Trophoblast cell (in vitro differentiated cells and primary cell): Measurements from ENCODE around the gene RNASEH1. TPM values are rescaled to one million over a fixed set of nuclear protein-coding genes. Genes with fewer than 3 reads are reported as not detected.
A peak's percentile ranks its signal among the peaks of the same experiment; 100 is the strongest.

Experiments used
- DNase-seq, 2 donors: peaks; one replicate each; pipeline ENCODE4 v3.0.0-alpha.2; 2016
- H2AFZ ChIP-seq: 2 replicates; pipeline ENCODE4 v1.6.1; 2013; ENCODE audit warnings: low read length, moderate library complexity, mild to moderate bottlenecking; ENCODE audit not compliant: insufficient read depth, poor library complexity
- H2AK5ac ChIP-seq: 2 replicates; pipeline ENCODE4 v1.6.1; 2013; ENCODE audit warnings: mild to moderate bottlenecking, low read length
- H2BK120ac ChIP-seq: 2 replicates; pipeline ENCODE4 v1.6.1; 2013; ENCODE audit warnings: low read length, mild to moderate bottlenecking, moderate library complexity; ENCODE audit not compliant: insufficient read depth, poor library complexity
- H2BK12ac ChIP-seq: 2 replicates; pipeline ENCODE4 v1.6.1; 2013; ENCODE audit warnings: mild to moderate bottlenecking, low read length, moderate library complexity
- H2BK5ac ChIP-seq: 2 replicates; pipeline ENCODE4 v1.6.1; 2013; ENCODE audit warnings: low read length, low read depth, moderate library complexity, mild to moderate bottlenecking; ENCODE audit not compliant: poor library complexity
- H3K14ac ChIP-seq: 2 replicates; pipeline ENCODE4 v1.6.1; 2013; ENCODE audit warnings: mild to moderate bottlenecking, low read length
- H3K18ac ChIP-seq: 2 replicates; pipeline ENCODE4 v1.6.1; 2013; ENCODE audit warnings: mild to moderate bottlenecking, low read length
- H3K23ac ChIP-seq: 2 replicates; pipeline ENCODE4 v1.6.1; 2013; ENCODE audit warnings: low read length
- H3K27ac ChIP-seq: 2 replicates; pipeline ENCODE4 v1.5.1; 2013; ENCODE audit warnings: low read depth, mild to moderate bottlenecking, inconsistent platforms, low read length, moderate library complexity
- H3K27me3 ChIP-seq: 2 replicates; pipeline ENCODE4 v1.6.1; 2013; ENCODE audit warnings: inconsistent platforms, mild to moderate bottlenecking, low read length, moderate library complexity; ENCODE audit not compliant: insufficient read depth
- H3K36me3 ChIP-seq, 2 experiments: 1 replicate in 1 of 2; 2 replicates in 1 of 2; pipeline ENCODE4 v1.6.1; 2013; ENCODE audit warnings: low read length in 2 of 2, mild to moderate bottlenecking in 2 of 2, moderate library complexity in 1 of 2; ENCODE audit not compliant: insufficient read depth in 2 of 2, control insufficient read depth in 1 of 2
- H3K4ac ChIP-seq: 2 replicates; pipeline ENCODE4 v1.6.1; 2013; ENCODE audit warnings: low read depth, mild to moderate bottlenecking, low read length, moderate library complexity
- H3K4me1 ChIP-seq, 2 experiments: 1 replicate in 1 of 2; 2 replicates in 1 of 2; pipeline ENCODE4 v1.6.1; 2013; ENCODE audit warnings: low read length in 2 of 2, mild to moderate bottlenecking in 2 of 2, moderate library complexity in 1 of 2; ENCODE audit not compliant: insufficient read depth in 2 of 2, control insufficient read depth in 1 of 2
- H3K4me2 ChIP-seq: 2 replicates; pipeline ENCODE4 v1.6.1; 2013; ENCODE audit warnings: inconsistent platforms, mild to moderate bottlenecking, low read length, moderate library complexity
- H3K4me3 ChIP-seq: 2 replicates; pipeline ENCODE4 v1.5.1; 2013; ENCODE audit warnings: mild to moderate bottlenecking, low read depth, low read length, inconsistent platforms
- H3K79me1 ChIP-seq: one replicate; pipeline ENCODE4 v1.6.1; 2013; ENCODE audit warnings: low read length
- H3K79me2 ChIP-seq: 2 replicates; pipeline ENCODE4 v1.6.1; 2013; ENCODE audit warnings: low read length, mild to moderate bottlenecking; ENCODE audit not compliant: control insufficient read depth, insufficient read depth, poor library complexity
- H3K9ac ChIP-seq: 2 replicates; pipeline ENCODE4 v1.6.1; 2013; ENCODE audit warnings: mild to moderate bottlenecking, low read length
- H3K9me3 ChIP-seq: 2 replicates; pipeline ENCODE4 v1.6.1; 2013; ENCODE audit warnings: low read depth, mild to moderate bottlenecking, control low read depth, inconsistent platforms, low read length; ENCODE audit not compliant: insufficient read depth
- H4K12ac ChIP-seq: 2 replicates; pipeline ENCODE4 v1.6.1; 2013; ENCODE audit warnings: low read depth, mild to moderate bottlenecking, low read length, moderate library complexity
- H4K8ac ChIP-seq: 2 replicates; pipeline ENCODE4 v1.6.1; 2013; ENCODE audit warnings: low read depth, mild to moderate bottlenecking, low read length, moderate library complexity
- H4K91ac ChIP-seq: one replicate; pipeline ENCODE4 v1.6.1; 2013; ENCODE audit warnings: low read depth, mild to moderate bottlenecking, low read length, moderate library complexity
- WGBS: extraction: QIAGEN DNeasy Blood & Tissue Kit; methylation state at CpG from one replicate; pipeline ENCODE4 v1.1.7; 2013; ENCODE audit warnings: missing lambda C conversion rate; ENCODE audit not compliant: insufficient read length, insufficient coverage; ENCODE audit errors: extremely low coverage; 5-methylcytosine and 5-hydroxymethylcytosine counted together
- polyA plus RNA-seq: library from polyadenylated mRNA; stranded (reverse); fragments of 200-250 nt; gene quantifications from 2 replicates; pipeline ENCODE4 v1.2.3, GENCODE V29; 2013

RNASEH1 gene
- polyA plus RNA-seq = 17.5 and 18.4 TPM in 2 replicates

GRCh38 chr2:3558205-3559014 lies at the start of gene RNASEH1:
Gene RNASEH1, minus strand, starts transcription at chr2:3558333. Its CDS starts 73 bp downstream, at chr2:3558260.
- no CpG with 5 or more reads among the region's 67 CpGs for WGBS
- no peaks in the 10 kb centered on the region for H3K9me3 ChIP-seq
- peaks cover 9% of the 10 kb centered on the region for H3K79me1 ChIP-seq

GRCh38 chr2:3606370-3607201 lies 48.5 kb upstream of the RNASEH1 start:
- no peak overlapping the region for H3K4me2 ChIP-seq
- no peak overlapping the region for H2BK12ac ChIP-seq
- H4K12ac ChIP-seq = no peak overlapping the region
- H4K8ac ChIP-seq = no peak overlapping the region
- H4K91ac ChIP-seq = no peak overlapping the region
- no peak overlapping the region for H2AFZ ChIP-seq
- no peak overlapping the region for H2BK120ac ChIP-seq
- no peaks in the 10 kb centered on the region for H3K4me1 ChIP-seq
- no peak overlapping the region for H3K4ac ChIP-seq
- DNase-seq = no peak
- H3K14ac ChIP-seq = no peak overlapping the region
- no peak overlapping the region for H3K23ac ChIP-seq
- H3K79me2 ChIP-seq = no peaks in the 10 kb centered on the region
- no peaks in the 10 kb centered on the region for H3K79me1 ChIP-seq
- H3K9me3 ChIP-seq = no peaks in the 10 kb centered on the region
- no peak overlapping the region for H3K27ac ChIP-seq
- H3K4me3 ChIP-seq = no peak overlapping the region
- no peak overlapping the region for H3K18ac ChIP-seq
- no peak overlapping the region for H2AK5ac ChIP-seq
- H2BK5ac ChIP-seq = no peak overlapping the region
- H3K9ac ChIP-seq = no peak overlapping the region
- H3K27me3 ChIP-seq = no peaks in the 10 kb centered on the region
- no peaks in the 10 kb centered on the region for H3K36me3 ChIP-seq
- WGBS = no CpG with 5 or more reads among the region's 37 CpGs

More at GRCh38 chr2:3558205-3559014, at the start of gene RNASEH1:
- Histone ChIP-seq H3K4me2 (peak within 1 kb of the TSS; percentile 98), H3K27me3 (no peaks in the 10 kb centered on the region), H3K9ac (peak within 1 kb of the TSS; percentile 99), H2BK12ac (no peak within 1 kb of the TSS), H3K27ac (peak within 1 kb of the TSS; percentile 81), H3K79me2 (peaks cover 10% of the 10 kb centered on the region), H3K4me3 (peak within 1 kb of the TSS; percentile 100), H2AK5ac (peak within 1 kb of the TSS; percentile 77), H4K8ac (peak within 1 kb of the TSS; percentile 94), H3K23ac (no peak within 1 kb of the TSS), H3K36me3 (peaks cover 13 to 15% of the 10 kb centered on the region in 2 experiments), H3K4me1 (peaks cover 0 to 3% of the 10 kb centered on the region in 2 experiments), H2BK120ac (peak within 1 kb of the TSS; percentile 82), H3K14ac (peak within 1 kb of the TSS; percentile 94), H2BK5ac (peak within 1 kb of the TSS; percentile 75), H3K18ac (peak within 1 kb of the TSS; percentile 81), H2AFZ (peak within 1 kb of the TSS; percentile 98), H4K91ac (peak within 1 kb of the TSS; percentile 85), H4K12ac (peak within 1 kb of the TSS; percentile 99), H3K4ac (peak within 1 kb of the TSS; percentile 74)
- peak; percentile 99 to 100 for DNase-seq

- WGBS = no CpG with 5 or more reads among the region's 11 CpGs
- H3K4ac ChIP-seq = no peak overlapping the region
These were observed 47.9 kb upstream of the RNASEH1 start for GRCh38 chr2:3606028-3606369.

GRCh38 chr2:3604991-3605961 lies 47.1 kb upstream of the RNASEH1 start:
- Histone ChIP-seq H3K79me2 (no peaks in the 10 kb centered on the region), H2AK5ac (no peak overlapping the region), H3K9ac (no peak overlapping the region), H4K12ac (no peak overlapping the region), H3K79me1 (no peaks in the 10 kb centered on the region), H2BK5ac (no peak overlapping the region), H3K4me2 (no peak overlapping the region), H3K18ac (no peak overlapping the region), H2BK12ac (no peak overlapping the region), H3K27me3 (no peaks in the 10 kb centered on the region), H3K4ac (no peak overlapping the region), H3K36me3 (no peaks in the 10 kb centered on the region), H4K8ac (no peak overlapping the region), H3K14ac (no peak overlapping the region), H3K27ac (no peak overlapping the region), H3K23ac (no peak overlapping the region), H3K4me3 (no peak overlapping the region), H2AFZ (no peak overlapping the region), H3K4me1 (no peaks in the 10 kb centered on the region), H3K9me3 (no peaks in the 10 kb centered on the region), H2BK120ac (no peak overlapping the region), H4K91ac (no peak overlapping the region)
- peak; percentile 25 to 71 for DNase-seq
- WGBS = no CpG with 5 or more reads among the region's 44 CpGs

More at GRCh38 chr2:3606028-3606369, 47.9 kb upstream of the RNASEH1 start:
- H4K8ac ChIP-seq = no peak overlapping the region
- no peak overlapping the region for H3K27ac ChIP-seq
- H3K18ac ChIP-seq = no peak overlapping the region
- no peak overlapping the region for H2AK5ac ChIP-seq
- no peak overlapping the region for H3K9ac ChIP-seq
- no peak overlapping the region for H3K4me3 ChIP-seq
- no peak overlapping the region for H2AFZ ChIP-seq
- H4K12ac ChIP-seq = no peak overlapping the region
- no peaks in the 10 kb centered on the region for H3K4me1 ChIP-seq
- no peak for DNase-seq
- no peaks in the 10 kb centered on the region for H3K27me3 ChIP-seq
- no peak overlapping the region for H3K23ac ChIP-seq
- H2BK12ac ChIP-seq = no peak overlapping the region
- H3K36me3 ChIP-seq = no peaks in the 10 kb centered on the region
- no peaks in the 10 kb centered on the region for H3K79me2 ChIP-seq
- H3K14ac ChIP-seq = no peak overlapping the region
- H4K91ac ChIP-seq = no peak overlapping the region
- H3K79me1 ChIP-seq = no peaks in the 10 kb centered on the region
- H3K9me3 ChIP-seq = no peaks in the 10 kb centered on the region
- H2BK5ac ChIP-seq = no peak overlapping the region
- H2BK120ac ChIP-seq = no peak overlapping the region
- H3K4me2 ChIP-seq = no peak overlapping the region
